ENCODE measurements around the gene CDCA7.

The CDCA7 gene

GRCh38 chr2:173346035-173346434 lies 8.6 kb upstream of the CDCA7 start:
- DNase-seq (ENCODE audit: low read depth, low spot score) = no peak
- no CpG with 5 or more reads among the region's 6 CpGs for WGBS (ENCODE audit: insufficient coverage, insufficient read length)
- H3K36me3 ChIP-seq (ENCODE audit: control insufficient read depth, insufficient read depth, low read length) = no peaks in the 10 kb centered on the region

GRCh38 chr2:173347305-173348168 lies 7.1 kb upstream of the CDCA7 start:
- H3K4me1 ChIP-seq (ENCODE audit: control insufficient read depth, insufficient read depth, low read length) = no peaks in the 10 kb centered on the region
- no CpG with 5 or more reads among the region's 8 CpGs for WGBS (ENCODE audit: insufficient coverage, insufficient read length)
- H3K9me3 ChIP-seq (ENCODE audit: control insufficient read depth, insufficient read depth, low read length) = peaks cover 5% of the 10 kb centered on the region
- H3K27ac ChIP-seq (ENCODE audit: low read length) = no peak overlapping the region
- no peak for DNase-seq (ENCODE audit: low read depth, low spot score)
- H3K36me3 ChIP-seq (ENCODE audit: control insufficient read depth, insufficient read depth, low read length) = no peaks in the 10 kb centered on the region
- H3K4me3 ChIP-seq (ENCODE audit: low read length) = no peak overlapping the region
- no peaks in the 10 kb centered on the region for H3K27me3 ChIP-seq (ENCODE audit: control insufficient read depth, insufficient read depth, low read length)

More at GRCh38 chr2:173346035-173346434, 8.6 kb upstream of the CDCA7 start:
- Histone ChIP-seq H3K9me3 (ENCODE audit: control insufficient read depth, insufficient read depth, low read length) (peaks cover 5% of the 10 kb centered on the region), H3K4me3 (ENCODE audit: low read length) (no peak overlapping the region), H3K27me3 (ENCODE audit: control insufficient read depth, insufficient read depth, low read length) (no peaks in the 10 kb centered on the region), H3K4me1 (ENCODE audit: control insufficient read depth, insufficient read depth, low read length) (no peaks in the 10 kb centered on the region), H3K27ac (ENCODE audit: low read length) (no peak overlapping the region)

- no peak overlapping the region for H3K4me3 ChIP-seq (ENCODE audit: low read length)
- H3K36me3 ChIP-seq (ENCODE audit: control insufficient read depth, insufficient read depth, low read length) = no peaks in the 10 kb centered on the region
- DNase-seq (ENCODE audit: low read depth, low spot score) = no peak
- peaks cover 5% of the 10 kb centered on the region for H3K9me3 ChIP-seq (ENCODE audit: control insufficient read depth, insufficient read depth, low read length)
- no CpG with 5 or more reads among the region's 2 CpGs for WGBS (ENCODE audit: insufficient coverage, insufficient read length)
- H3K27ac ChIP-seq (ENCODE audit: low read length) = no peak overlapping the region
- H3K27me3 ChIP-seq (ENCODE audit: control insufficient read depth, insufficient read depth, low read length) = no peaks in the 10 kb centered on the region
- H3K4me1 ChIP-seq (ENCODE audit: control insufficient read depth, insufficient read depth, low read length) = no peaks in the 10 kb centered on the region
Observed at GRCh38 chr2:173349287-173349686, 5.4 kb upstream of the CDCA7 start.

- DNase-seq (ENCODE audit: low read depth, low spot score) = no peak
- no peaks in the 10 kb centered on the region for H3K4me1 ChIP-seq (ENCODE audit: control insufficient read depth, insufficient read depth, low read length)
- no peak overlapping the region for H3K4me3 ChIP-seq (ENCODE audit: low read length)
- peaks cover 5% of the 10 kb centered on the region for H3K9me3 ChIP-seq (ENCODE audit: control insufficient read depth, insufficient read depth, low read length)
- no peaks in the 10 kb centered on the region for H3K36me3 ChIP-seq (ENCODE audit: control insufficient read depth, insufficient read depth, low read length)
- H3K27ac ChIP-seq (ENCODE audit: low read length) = no peak overlapping the region
- WGBS (ENCODE audit: insufficient coverage, insufficient read length) = no CpG with 5 or more reads among the region's 2 CpGs
- no peaks in the 10 kb centered on the region for H3K27me3 ChIP-seq (ENCODE audit: control insufficient read depth, insufficient read depth, low read length)
Observed at GRCh38 chr2:173350383-173350782, 4.3 kb upstream of the CDCA7 start.

- Histone ChIP-seq H3K27ac (ENCODE audit: low read length) (no peak overlapping the region), H3K9me3 (ENCODE audit: control insufficient read depth, insufficient read depth, low read length) (no peaks in the 10 kb centered on the region), H3K27me3 (ENCODE audit: control insufficient read depth, insufficient read depth, low read length) (no peaks in the 10 kb centered on the region), H3K36me3 (ENCODE audit: control insufficient read depth, insufficient read depth, low read length) (no peaks in the 10 kb centered on the region), H3K4me1 (ENCODE audit: control insufficient read depth, insufficient read depth, low read length) (no peaks in the 10 kb centered on the region), H3K4me3 (ENCODE audit: low read length) (no peak overlapping the region)
- DNase-seq (ENCODE audit: low read depth, low spot score) = no peak
- WGBS (ENCODE audit: insufficient coverage, insufficient read length) = no CpG with 5 or more reads among the region's 4 CpGs
Observed at GRCh38 chr2:173351879-173352278, 2.8 kb upstream of the CDCA7 start.

GRCh38 chr2:173353556-173353955 lies 1.1 kb upstream of the CDCA7 start:
- H3K4me3 ChIP-seq (ENCODE audit: low read length) = no peak overlapping the region
- H3K9me3 ChIP-seq (ENCODE audit: control insufficient read depth, insufficient read depth, low read length) = no peaks in the 10 kb centered on the region
- no peaks in the 10 kb centered on the region for H3K36me3 ChIP-seq (ENCODE audit: control insufficient read depth, insufficient read depth, low read length)
- no peaks in the 10 kb centered on the region for H3K27me3 ChIP-seq (ENCODE audit: control insufficient read depth, insufficient read depth, low read length)
- WGBS (ENCODE audit: insufficient coverage, insufficient read length) = no CpG with 5 or more reads among the region's 5 CpGs
- no peaks in the 10 kb centered on the region; the same call in 1 of the 2 replicates for H3K4me1 ChIP-seq (ENCODE audit: control insufficient read depth, insufficient read depth, low read length)
- no peak overlapping the region for H3K27ac ChIP-seq (ENCODE audit: low read length)
- DNase-seq (ENCODE audit: low read depth, low spot score) = no peak

GRCh38 chr2:173354073-173354581 lies 545 bp upstream of the CDCA7 start:
- peak overlapping the region; percentile 96; the same call in 1 of the 2 replicates for H3K4me3 ChIP-seq (ENCODE audit: low read length)
- H3K27me3 ChIP-seq (ENCODE audit: control insufficient read depth, insufficient read depth, low read length) = no peaks in the 10 kb centered on the region
- H3K27ac ChIP-seq (ENCODE audit: low read length) = no peak overlapping the region
- WGBS (ENCODE audit: insufficient coverage, insufficient read length) = no CpG with 5 or more reads among the region's 19 CpGs
- H3K4me1 ChIP-seq (ENCODE audit: control insufficient read depth, insufficient read depth, low read length) = no peaks in the 10 kb centered on the region; the same call in 1 of the 2 replicates
- no peaks in the 10 kb centered on the region for H3K9me3 ChIP-seq (ENCODE audit: control insufficient read depth, insufficient read depth, low read length)
- no peak for DNase-seq (ENCODE audit: low read depth, low spot score)
- H3K36me3 ChIP-seq (ENCODE audit: control insufficient read depth, insufficient read depth, low read length) = no peaks in the 10 kb centered on the region

GRCh38 chr2:173355132-173355865 lies 627 bp downstream of the CDCA7 start:
- no peak overlapping the region for H3K27ac ChIP-seq (ENCODE audit: low read length)
- H3K4me3 ChIP-seq (ENCODE audit: low read length) = peak overlapping the region; percentile 96
- no CpG with 5 or more reads among the region's 59 CpGs for WGBS (ENCODE audit: insufficient coverage, insufficient read length)
- DNase-seq (ENCODE audit: low read depth, low spot score) = no peak
- H3K9me3 ChIP-seq (ENCODE audit: control insufficient read depth, insufficient read depth, low read length) = no peaks in the 10 kb centered on the region
- H3K27me3 ChIP-seq (ENCODE audit: control insufficient read depth, insufficient read depth, low read length) = no peaks in the 10 kb centered on the region
- H3K4me1 ChIP-seq (ENCODE audit: control insufficient read depth, insufficient read depth, low read length) = no peaks in the 10 kb centered on the region; the same call in 1 of the 2 replicates
- H3K36me3 ChIP-seq (ENCODE audit: control insufficient read depth, insufficient read depth, low read length) = peaks cover 5% of the 10 kb centered on the region; the same call in 1 of the 2 replicates

GRCh38 chr2:173355866-173356508 lies 1.3 kb downstream of the CDCA7 start:
- Histone ChIP-seq H3K27ac (ENCODE audit: low read length) (no peak overlapping the region), H3K9me3 (ENCODE audit: control insufficient read depth, insufficient read depth, low read length) (no peaks in the 10 kb centered on the region), H3K27me3 (ENCODE audit: control insufficient read depth, insufficient read depth, low read length) (no peaks in the 10 kb centered on the region), H3K4me3 (ENCODE audit: low read length) (peak overlapping the region; percentile 96; the same call in 1 of the 2 replicates), H3K36me3 (ENCODE audit: control insufficient read depth, insufficient read depth, low read length) (peaks cover 5% of the 10 kb centered on the region; the same call in 1 of the 2 replicates), H3K4me1 (ENCODE audit: control insufficient read depth, insufficient read depth, low read length) (no peaks in the 10 kb centered on the region; the same call in 1 of the 2 replicates)
- DNase-seq (ENCODE audit: low read depth, low spot score) = no peak
- WGBS (ENCODE audit: insufficient coverage, insufficient read length) = no CpG with 5 or more reads among the region's 16 CpGs

GRCh38 chr2:173357346-173357745 lies 2.7 kb downstream of the CDCA7 start:
- no peak overlapping the region for H3K4me3 ChIP-seq (ENCODE audit: low read length)
- WGBS (ENCODE audit: insufficient coverage, insufficient read length) = no CpG with 5 or more reads among the region's 3 CpGs

More at GRCh38 chr2:173357346-173357745, 2.7 kb downstream of the CDCA7 start:
- Histone ChIP-seq H3K9me3 (ENCODE audit: control insufficient read depth, insufficient read depth, low read length) (no peaks in the 10 kb centered on the region), H3K27ac (ENCODE audit: low read length) (no peak overlapping the region), H3K4me1 (ENCODE audit: control insufficient read depth, insufficient read depth, low read length) (no peaks in the 10 kb centered on the region; the same call in 1 of the 2 replicates), H3K27me3 (ENCODE audit: control insufficient read depth, insufficient read depth, low read length) (no peaks in the 10 kb centered on the region), H3K36me3 (ENCODE audit: control insufficient read depth, insufficient read depth, low read length) (peaks cover 5% of the 10 kb centered on the region; the same call in 1 of the 2 replicates)
- DNase-seq (ENCODE audit: low read depth, low spot score) = no peak

Measured in iPS DF 6.9 (cell line).